ENCODE data around the gene FOXP1. TPM values are rescaled to one million over a fixed set of nuclear protein-coding genes. Genes with fewer than 3 reads are reported as not detected.

The FOXP1 gene
- total RNA-seq, 4 donors from 2014 or later, result 169 to 300 (median 202) TPM

GRCh38 chr3:71168880-71169411, 414.6 kb downstream of the FOXP1 start:
- H3K4me3 ChIP-seq, result peak overlapping the region; percentile 6 to 11
- H3K4me1 ChIP-seq, result peaks cover 0 to 45% (median 0%) of the 10 kb centered on the region in 3 donors
- no peaks in the 10 kb centered on the region for H3K27me3 ChIP-seq
- TF ChIP-seq POLR2A (IDR thresholded peaks at IDR 0.05) (no peak), CTCF (IDR thresholded peaks at IDR 0.05) (no peak), EP300 (IDR thresholded peaks at IDR 0.05) (no peak), POLR2AphosphoS5 (IDR thresholded peaks at IDR 0.05) (no peak)
- WGBS, 2 donors (ENCODE audit: low coverage in 1 of 2), result 35 to 51% methylated on average over 11 of the region's 11 CpGs
- no peaks in the 10 kb centered on the region for H3K9me3 ChIP-seq
- H3K27ac ChIP-seq, result peak overlapping the region; percentile 40 to 67 (median 60)
- peaks cover 0 to 12% of the 10 kb centered on the region in 2 donors for H3K36me3 ChIP-seq
- no peak for ATAC-seq

GRCh38 chr3:71168121-71168721, 415.3 kb downstream of the FOXP1 start:
- Histone ChIP-seq H3K27ac (peak overlapping the region; percentile 40 to 67 (median 60)), H3K9me3 (no peaks in the 10 kb centered on the region), H3K36me3 (peaks cover 0 to 12% of the 10 kb centered on the region in 2 donors), H3K4me3 (no peak overlapping the region), H3K4me1 (peaks cover 0 to 40% (median 0%) of the 10 kb centered on the region in 3 donors), H3K27me3 (no peaks in the 10 kb centered on the region)
- no peak for ATAC-seq
- WGBS, 2 donors (ENCODE audit: low coverage in 1 of 2), result 65 to 78% methylated on average over 5 to 6 of the region's 6 CpGs
- TF ChIP-seq POLR2A (IDR thresholded peaks at IDR 0.05) (no peak), POLR2AphosphoS5 (IDR thresholded peaks at IDR 0.05) (no peak), CTCF (IDR thresholded peaks at IDR 0.05) (no peak)

GRCh38 chr3:71166339-71167240, 416.9 kb downstream of the FOXP1 start:
- H3K9me3 ChIP-seq, result no peaks in the 10 kb centered on the region

GRCh38 chr3:71164881-71165280, 418.6 kb downstream of the FOXP1 start:
- TF ChIP-seq CTCF (IDR thresholded peaks at IDR 0.05) (no peak), POLR2AphosphoS5 (IDR thresholded peaks at IDR 0.05) (no peak), POLR2A (IDR thresholded peaks at IDR 0.05) (no peak), EP300 (IDR thresholded peaks at IDR 0.05) (no peak)
- Histone ChIP-seq H3K36me3 (peaks cover 0 to 12% of the 10 kb centered on the region in 2 donors), H3K4me1 (peaks cover 0 to 26% (median 0%) of the 10 kb centered on the region in 3 donors), H3K4me3 (no peak overlapping the region), H3K27me3 (no peaks in the 10 kb centered on the region), H3K9me3 (no peaks in the 10 kb centered on the region), H3K27ac (no peak overlapping the region)
- ATAC-seq, result no peak
- WGBS, 2 donors (ENCODE audit: low coverage in 1 of 2), result 45 to 72% methylated on average over 2 of the region's 2 CpGs

More at GRCh38 chr3:71166339-71167240, 416.9 kb downstream of the FOXP1 start:
- ATAC-seq, result no peak
- WGBS, 2 donors (ENCODE audit: low coverage in 1 of 2), result 88% methylated on average over 4 to 9 of the region's 10 CpGs
- Histone ChIP-seq H3K4me1 (peaks cover 0 to 30% (median 0%) of the 10 kb centered on the region in 3 donors), H3K27ac (no peak overlapping the region), H3K4me3 (no peak overlapping the region), H3K36me3 (peaks cover 0 to 12% of the 10 kb centered on the region in 2 donors), H3K27me3 (no peaks in the 10 kb centered on the region)
- TF ChIP-seq POLR2AphosphoS5 (IDR thresholded peaks at IDR 0.05) (no peak), POLR2A (IDR thresholded peaks at IDR 0.05) (no peak), CTCF (IDR thresholded peaks at IDR 0.05) (no peak), EP300 (IDR thresholded peaks at IDR 0.05) (no peak)
